Lower leg skin (tissue), 3 donors: ENCODE measurements around the gene BBS9.

ENCODE experiments used
- POLR2A ChIP-seq, 2 donors: fragments of 450-650 bp; IDR thresholded peaks; one replicate each; pipeline ENCODE4 v1.6.1; 2016 to 2017; ENCODE audit warnings: antibody characterized with exemption in 2 of 2, mild to moderate bottlenecking in 1 of 2, moderate library complexity in 1 of 2
- TF ChIP-seq, protein P1 (sequence below), 3 donors: fragments of 450-650 bp; IDR thresholded peaks; one replicate each; pipeline ENCODE4 v1.5.1; 2016; ENCODE audit warnings: antibody characterized with exemption in 3 of 3, mild to moderate bottlenecking in 3 of 3, moderate library complexity in 2 of 3

DNA sequence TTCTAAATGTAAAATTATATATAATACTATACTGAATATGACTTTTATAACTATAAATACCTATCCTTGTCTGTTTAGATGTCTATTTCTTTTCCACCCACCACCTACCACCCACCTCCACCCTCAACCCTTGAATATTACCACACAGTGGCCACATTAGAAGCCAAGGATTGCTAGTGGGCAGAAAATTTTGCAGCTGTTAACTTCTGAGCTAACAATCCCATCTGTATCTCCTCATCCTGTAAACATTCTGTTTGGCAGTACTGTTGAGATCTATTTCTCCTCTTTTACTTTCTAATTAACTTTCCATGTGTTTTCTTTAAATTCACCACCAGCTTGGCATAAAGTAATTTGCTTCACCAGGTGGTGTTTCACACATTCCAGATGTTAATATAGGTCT lies 494.9 kb downstream of the BBS9 start:
- TF ChIP-seq, protein P1, sequence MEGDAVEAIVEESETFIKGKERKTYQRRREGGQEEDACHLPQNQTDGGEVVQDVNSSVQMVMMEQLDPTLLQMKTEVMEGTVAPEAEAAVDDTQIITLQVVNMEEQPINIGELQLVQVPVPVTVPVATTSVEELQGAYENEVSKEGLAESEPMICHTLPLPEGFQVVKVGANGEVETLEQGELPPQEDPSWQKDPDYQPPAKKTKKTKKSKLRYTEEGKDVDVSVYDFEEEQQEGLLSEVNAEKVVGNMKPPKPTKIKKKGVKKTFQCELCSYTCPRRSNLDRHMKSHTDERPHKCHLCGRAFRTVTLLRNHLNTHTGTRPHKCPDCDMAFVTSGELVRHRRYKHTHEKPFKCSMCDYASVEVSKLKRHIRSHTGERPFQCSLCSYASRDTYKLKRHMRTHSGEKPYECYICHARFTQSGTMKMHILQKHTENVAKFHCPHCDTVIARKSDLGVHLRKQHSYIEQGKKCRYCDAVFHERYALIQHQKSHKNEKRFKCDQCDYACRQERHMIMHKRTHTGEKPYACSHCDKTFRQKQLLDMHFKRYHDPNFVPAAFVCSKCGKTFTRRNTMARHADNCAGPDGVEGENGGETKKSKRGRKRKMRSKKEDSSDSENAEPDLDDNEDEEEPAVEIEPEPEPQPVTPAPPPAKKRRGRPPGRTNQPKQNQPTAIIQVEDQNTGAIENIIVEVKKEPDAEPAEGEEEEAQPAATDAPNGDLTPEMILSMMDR (IDR thresholded peaks at IDR 0.05), result no peak
- TF ChIP-seq POLR2A (IDR thresholded peaks at IDR 0.05), result no peak
